ENCODE data around the gene DMWD. TPM values are rescaled to one million over a fixed set of nuclear protein-coding genes. Genes with fewer than 3 reads are reported as not detected.

The DMWD gene
- total and polyA plus RNA-seq, 2 of the 13 experiments (the other 11 are each of a cell fraction or from before 2014, with no cell fraction given) = 10.3 to 14.9 TPM

GRCh38 chr19:45768984-45769782, 23.5 kb downstream of the DMWD start, which contains the start of gene SIX5 (continued):
- TF ChIP-seq E2F5 (CRISPR knock-in tag; conservative IDR thresholded peaks at IDR 0.05) (no peak), SRSF9 (IDR thresholded peaks at IDR 0.05; ENCODE audit: borderline replicate concordance, insufficient read depth, low read depth, low read length, poor library complexity, severe bottlenecking) (no peak), ZNF790 (CRISPR knock-in tag; IDR thresholded peaks at IDR 0.05; ENCODE audit: borderline replicate concordance) (no peak; the same call in 1 of the 2 replicates), MAFK (conservative IDR thresholded peaks at IDR 0.05 in 1 of 2, IDR thresholded peaks at IDR 0.05 in 1 of 2; ENCODE audit: low read length in 2 of 2) (no peak), DR1 (CRISPR knock-in tag; IDR thresholded peaks at IDR 0.05) (peak; percentile 68), PTBP1 (IDR thresholded peaks at IDR 0.05; ENCODE audit: low read depth, low read length, poor library complexity, severe bottlenecking) (peak; percentile 48), ZNF33A (CRISPR knock-in tag; IDR thresholded peaks at IDR 0.05; ENCODE audit: borderline replicate concordance) (no peak), ZNF746 (CRISPR knock-in tag; IDR thresholded peaks at IDR 0.05) (peak; percentile 65; the same call in 1 of the 2 replicates), ZNF513 (CRISPR knock-in tag; conservative IDR thresholded peaks at IDR 0.05) (no peak), YEATS2 (CRISPR knock-in tag; IDR thresholded peaks at IDR 0.05; ENCODE audit: borderline replicate concordance) (peak; percentile 68; the same call in 1 of the 2 replicates), MTA1 (CRISPR knock-in tag; IDR thresholded peaks at IDR 0.05; ENCODE audit: borderline replicate concordance) (no peak; the same call in 1 of the 2 replicates), ZNF891 (CRISPR knock-in tag; IDR thresholded peaks at IDR 0.05) (peak; percentile 49; the same call in 1 of the 2 replicates), BCL6 (CRISPR knock-in tag; IDR thresholded peaks at IDR 0.05) (peak; percentile 72), MYNN (CRISPR knock-in tag; IDR thresholded peaks at IDR 0.05; ENCODE audit: low read depth) (no peak), GATAD1 (CRISPR knock-in tag; IDR thresholded peaks at IDR 0.05) (peak; percentile 76), ZBTB39 (CRISPR knock-in tag; IDR thresholded peaks at IDR 0.05) (no peak), ZUFSP (CRISPR knock-in tag; IDR thresholded peaks at IDR 0.05; ENCODE audit: borderline replicate concordance) (no peak), ZNF616 (CRISPR knock-in tag; IDR thresholded peaks at IDR 0.05; ENCODE audit: low read depth) (no peak)
